Psoas muscle (tissue), 8 donors: ENCODE measurements around the gene BCAT1. TPM values are rescaled to one million over a fixed set of nuclear protein-coding genes. Genes with fewer than 3 reads are reported as not detected.
"Not testable (repeated sequence)": the region's sequence is repeated elsewhere in the genome, so short reads cannot be mapped to it uniquely, and the experiment has no call there.

ENCODE experiments used
- ATAC-seq, 4 donors: fragments of 200-7000 bp; cut with Tn5 transposase; one replicate each; pipeline ENCODE4 v1.9.1; 2020; ENCODE audit warnings: moderate library complexity in 3 of 4, mild to moderate bottlenecking in 2 of 4
- DNase-seq, 2 donors: peaks; one replicate each; pipeline ENCODE4 v3.0.0-alpha.2; 2020
- H3K27ac ChIP-seq: fragments of 200-600 bp; one replicate; pipeline ENCODE4 v1.8.0; 2022
- H3K27me3 ChIP-seq, 3 donors: fragments of 200-600 bp in 1 of 3; one replicate each; pipeline versions ENCODE4 v1.6.1 to v1.8.0; 2013 to 2022; ENCODE audit warnings: low read length in 2 of 3, mild to moderate bottlenecking in 2 of 3, moderate library complexity in 1 of 3; ENCODE audit not compliant: insufficient read depth in 3 of 3
- H3K36me3 ChIP-seq, 2 donors: fragments of 200-600 bp in 1 of 2; one replicate each; pipeline versions ENCODE4 v1.6.1 to v1.8.0; 2013 to 2022; ENCODE audit warnings: low read depth in 1 of 2, mild to moderate bottlenecking in 1 of 2, moderate library complexity in 1 of 2; ENCODE audit not compliant: insufficient read depth in 1 of 2
- H3K4me1 ChIP-seq: fragments of 200-600 bp; one replicate; pipeline ENCODE4 v1.8.0; 2022
- H3K4me3 ChIP-seq: fragments of 200-600 bp; one replicate; pipeline ENCODE4 v1.8.0; 2022; ENCODE audit warnings: mild to moderate bottlenecking
- H3K9me3 ChIP-seq: fragments of 200-600 bp; one replicate; pipeline ENCODE4 v1.8.0; 2022
- CTCF ChIP-seq: fragments of 200-600 bp; IDR thresholded peaks from one replicate; pipeline ENCODE4 v1.8.0; 2022; ENCODE audit warnings: antibody characterized with exemption
- WGBS, 3 donors: extraction: QIAGEN DNeasy Blood & Tissue Kit; methylation state at CpG; one replicate each; pipeline versions ENCODE4 v1.1.6 to v1.1.7; 2013; 5-methylcytosine and 5-hydroxymethylcytosine counted together
- intact Hi-C, 2 donors: fragments of 100-400 bp; cut with DNase I; formaldehyde crosslinking; loops; one replicate each; pipeline versions ENCODE4 v1.11.0 to v1.14.2; 2022
- polyA plus RNA-seq, 3 donors: library from polyadenylated mRNA; stranded (reverse); fragments of 200-250 nt; gene quantifications; one replicate each; pipeline ENCODE4 v1.2.3, GENCODE V29; 2013
- total RNA-seq, 4 donors: library from RNA; stranded (reverse); fragmentation: NEBNext Ultra II Directional in 2 of 4; extraction: Animal tissue kit (Norgen Biotek cat#: 25700) in 2 of 4; gene quantifications; one replicate each; pipeline versions ENCODE4 v1.2.1 to v1.2.4, GENCODE V29; 2021 to 2023
- donor health status: healthy with polysubstance abuse.
- donor health status: DM: no; HTN: no; CAD: no; lungs with moderate emphysema.
- donor health status: Bipolar disorder and iron deficiency.
- donor health status: healthy.
- donor health status: DM: yes; HTN: yes; CAD: no.
- donor health status: DM: no; HTN: no; CAD: no.
- donor health status: DM: no; HTN: no; CAD: no.
- donor health status: DM: yes; HTN: yes; CAD: no.

Gene BCAT1
- total and polyA plus RNA-seq, 7 donors = 0.30 to 3.8 (median 2.7) TPM

DNA sequence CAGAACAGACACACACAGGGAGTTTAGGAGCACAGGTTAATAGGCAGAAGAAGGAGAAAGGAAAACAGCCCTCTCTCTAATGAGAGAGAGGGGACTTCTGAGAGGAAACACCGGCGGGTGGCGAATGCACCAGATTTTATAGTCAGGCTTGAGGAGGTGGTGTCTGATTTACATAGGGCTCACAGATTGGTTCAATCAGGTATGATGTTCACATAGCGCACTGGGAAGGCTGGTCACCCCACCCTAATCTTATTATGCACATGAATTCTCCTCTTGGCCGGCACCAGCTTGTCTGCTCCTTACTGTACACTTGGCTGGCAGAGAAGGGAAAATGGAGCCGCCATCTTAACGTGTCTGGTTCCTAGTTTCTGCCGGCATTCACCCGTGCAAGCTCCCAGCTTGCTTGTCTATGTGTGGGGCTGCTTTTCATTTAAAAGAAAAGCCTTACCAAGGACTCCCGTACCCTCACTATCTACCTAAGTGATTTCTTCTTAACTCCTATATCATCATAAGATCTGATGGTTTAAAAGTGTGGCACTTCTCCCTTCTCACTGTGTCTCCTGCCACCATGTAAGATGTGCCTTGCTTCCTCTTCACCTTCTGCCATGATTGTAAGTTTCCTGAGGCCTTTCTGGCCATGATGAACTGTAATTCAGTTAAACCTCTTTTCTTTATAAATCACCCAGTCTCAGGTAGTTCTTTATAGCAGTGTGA is 15.1 kb downstream of the BCAT1 start:
- Histone ChIP-seq H3K36me3 (no peaks in the 10 kb centered on the region), H3K27ac (no peak overlapping the region), H3K4me3 (no peak overlapping the region), H3K4me1 (no peaks in the 10 kb centered on the region), H3K9me3 (no peaks in the 10 kb centered on the region), H3K27me3 (peaks cover 0 to 2% (median 0%) of the 10 kb centered on the region in 3 donors)
- DNase-seq = no peak
- ATAC-seq = no peak
- intact Hi-C loops = no loop called here
- no peak for TF ChIP-seq CTCF
- WGBS, 3 donors = 80 to 87% (median 82%) methylated on average over 10 of the region's 10 CpGs

GRCh38 chr12:24931666-24932405 is 17.1 kb downstream of the BCAT1 start:
- DNase-seq = no peak
- WGBS, 3 donors = 12 to 26% (median 21%) methylated on average over 4 of the region's 4 CpGs
- H3K27ac ChIP-seq = no peak overlapping the region

GRCh38 chr12:24929953-24930352 is 18.9 kb downstream of the BCAT1 start:
- ATAC-seq (no peak), DNase-seq (no peak)
- intact Hi-C loops = no loop called here
- no peak for TF ChIP-seq CTCF
- Histone ChIP-seq H3K36me3 (no peaks in the 10 kb centered on the region), H3K9me3 (no peaks in the 10 kb centered on the region), H3K4me1 (no peaks in the 10 kb centered on the region), H3K27me3 (peaks cover 0 to 2% (median 0%) of the 10 kb centered on the region in 3 donors), H3K27ac (no peak overlapping the region), H3K4me3 (no peak overlapping the region)
- WGBS, 3 donors = 27 to 56% (median 38%) methylated on average over 2 of the region's 2 CpGs

More at GRCh38 chr12:24931666-24932405, 17.1 kb downstream of the BCAT1 start:
- no peak overlapping the region for H3K4me3 ChIP-seq
- H3K9me3 ChIP-seq = no peaks in the 10 kb centered on the region
- ATAC-seq = no peak
- H3K36me3 ChIP-seq = no peaks in the 10 kb centered on the region
- intact Hi-C loops = no loop called here
- H3K4me1 ChIP-seq = no peaks in the 10 kb centered on the region
- H3K27me3 ChIP-seq = peaks cover 0 to 2% (median 0%) of the 10 kb centered on the region in 3 donors
- TF ChIP-seq CTCF = no peak

GRCh38 chr12:24928533-24929306 is 20.2 kb downstream of the BCAT1 start:
- H3K27ac ChIP-seq, ATAC-seq, H3K27me3 ChIP-seq, H3K36me3 ChIP-seq, H3K9me3 ChIP-seq, H3K4me1 ChIP-seq, intact Hi-C loops, H3K4me3 ChIP-seq, DNase-seq: not testable (repeated sequence)
- 45 to 61% (median 56%) methylated on average over 12 to 13 of the region's 13 CpGs for WGBS, 3 donors

GRCh38 chr12:24928131-24928530 is 20.8 kb downstream of the BCAT1 start:
- DNase-seq = no peak
- H3K4me1 ChIP-seq = no peaks in the 10 kb centered on the region
- peaks cover 0 to 2% (median 0%) of the 10 kb centered on the region in 3 donors for H3K27me3 ChIP-seq
- H3K9me3 ChIP-seq = no peaks in the 10 kb centered on the region
- 84 to 89% (median 86%) methylated on average over 2 of the region's 2 CpGs for WGBS, 3 donors
- no peak for ATAC-seq
- intact Hi-C loops = no loop called here
- no peak overlapping the region for H3K27ac ChIP-seq
- no peak overlapping the region for H3K4me3 ChIP-seq
- TF ChIP-seq CTCF = no peak
- H3K36me3 ChIP-seq = no peaks in the 10 kb centered on the region

- H3K4me1 ChIP-seq, H3K27me3 ChIP-seq, H3K9me3 ChIP-seq, H3K4me3 ChIP-seq, H3K36me3 ChIP-seq, DNase-seq, intact Hi-C loops, H3K27ac ChIP-seq, ATAC-seq: not testable (repeated sequence)
- 97% methylated on average over 13 to 24 of the region's 24 CpGs for whole genome bisulfite sequencing, 3 donors
Measured at GRCh38 chr12:24926080-24926479, 22.8 kb downstream of the BCAT1 start.
